Measurements from ENCODE around the gene CLCN7. TPM values are rescaled to one million over a fixed set of nuclear protein-coding genes. Genes with fewer than 3 reads are reported as not detected.

Gene CLCN7
- polyA plus RNA-seq, 3 donors: 37.4 to 249 (median 56.5) TPM

DNA sequence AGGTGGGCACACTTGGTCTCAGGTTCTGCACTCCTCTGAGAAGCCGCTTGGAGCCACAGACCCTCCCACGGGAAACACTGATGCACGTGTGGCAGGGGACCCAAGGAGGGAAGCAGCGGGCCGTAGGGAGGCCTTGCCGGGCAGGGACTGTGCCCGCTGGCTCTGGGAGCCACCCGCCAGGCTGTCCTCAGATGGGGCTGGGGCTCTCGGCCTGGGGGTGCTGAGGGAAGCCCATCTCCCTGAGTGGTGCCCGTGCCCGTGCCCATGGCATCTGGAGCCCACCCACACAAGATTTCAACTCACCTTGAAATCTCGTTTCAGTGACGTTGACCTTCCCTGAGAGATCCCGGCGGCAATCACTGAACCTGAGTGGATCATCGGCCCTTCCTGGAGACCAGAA lies 17.9 kb downstream of the CLCN7 start:
- H3K9ac ChIP-seq (ENCODE audit: insufficient read depth, low read length, poor library complexity, severe bottlenecking): no peak overlapping the region
- no peaks in the 10 kb centered on the region for H3K27me3 ChIP-seq (ENCODE audit: control insufficient read depth in 2 of 2, insufficient read depth in 2 of 2, low read length in 2 of 2)
- H3K9me3 ChIP-seq (replicated peaks in 1 of 2; ENCODE audit: control insufficient read depth in 1 of 2, insufficient read depth in 1 of 2, low read length in 2 of 2): no peaks in the 10 kb centered on the region
- H3K4me3 Mint-ChIP-seq: no peak overlapping the region
- peaks cover 0 to 1% (median 0%) of the 10 kb centered on the region in 3 donors for H3K27me3 Mint-ChIP-seq (ENCODE audit: low read depth in 3 of 3)
- H3K9me3 Mint-ChIP-seq: no peaks in the 10 kb centered on the region
- H2AFZ ChIP-seq (ENCODE audit: insufficient read depth, low read depth, low read length, poor library complexity, severe bottlenecking): no peak overlapping the region
- DNase-seq: no peak
- no peak overlapping the region for H3K4me2 ChIP-seq (replicated peaks; ENCODE audit: extremely low read depth, low read length, poor library complexity, severe bottlenecking)
- H3K4me3 ChIP-seq (replicated peaks in 1 of 3; ENCODE audit: low read depth in 2 of 3, low read length in 3 of 3): no peak overlapping the region
- intact Hi-C loops (cut with micrococcal nuclease): loop anchor here in 1 of 2 donors (10.0 kb wide), 1 partner anchor 48 kb away; no protein-coding TSS in a partner anchor
- no peaks in the 10 kb centered on the region for H3K4me1 Mint-ChIP-seq
- H3K27ac Mint-ChIP-seq: no peak overlapping the region
- H3K79me2 ChIP-seq (ENCODE audit: insufficient read depth, low read length): peaks cover 20% of the 10 kb centered on the region
- H3K36me3 ChIP-seq (replicated peaks in 1 of 2; ENCODE audit: control insufficient read depth in 1 of 2, insufficient read depth in 2 of 2, low read length in 2 of 2): peaks cover 86 to 96% of the 10 kb centered on the region in 2 donors
- H3K4me1 ChIP-seq (ENCODE audit: control insufficient read depth in 1 of 2, insufficient read depth in 2 of 2, low read length in 2 of 2): no peaks in the 10 kb centered on the region
- H3K27ac ChIP-seq (ENCODE audit: low read depth in 1 of 2, low read length in 2 of 2): no peak overlapping the region
- peaks cover 67 to 90% of the 10 kb centered on the region in 2 donors for H3K36me3 Mint-ChIP-seq
- WGBS (ENCODE audit: insufficient coverage): 97% methylated on average over 15 of the region's 16 CpGs
- peaks cover 57% of the 10 kb centered on the region for H4K20me1 ChIP-seq (ENCODE audit: insufficient read depth, low read length)
- TF ChIP-seq, protein P1, sequence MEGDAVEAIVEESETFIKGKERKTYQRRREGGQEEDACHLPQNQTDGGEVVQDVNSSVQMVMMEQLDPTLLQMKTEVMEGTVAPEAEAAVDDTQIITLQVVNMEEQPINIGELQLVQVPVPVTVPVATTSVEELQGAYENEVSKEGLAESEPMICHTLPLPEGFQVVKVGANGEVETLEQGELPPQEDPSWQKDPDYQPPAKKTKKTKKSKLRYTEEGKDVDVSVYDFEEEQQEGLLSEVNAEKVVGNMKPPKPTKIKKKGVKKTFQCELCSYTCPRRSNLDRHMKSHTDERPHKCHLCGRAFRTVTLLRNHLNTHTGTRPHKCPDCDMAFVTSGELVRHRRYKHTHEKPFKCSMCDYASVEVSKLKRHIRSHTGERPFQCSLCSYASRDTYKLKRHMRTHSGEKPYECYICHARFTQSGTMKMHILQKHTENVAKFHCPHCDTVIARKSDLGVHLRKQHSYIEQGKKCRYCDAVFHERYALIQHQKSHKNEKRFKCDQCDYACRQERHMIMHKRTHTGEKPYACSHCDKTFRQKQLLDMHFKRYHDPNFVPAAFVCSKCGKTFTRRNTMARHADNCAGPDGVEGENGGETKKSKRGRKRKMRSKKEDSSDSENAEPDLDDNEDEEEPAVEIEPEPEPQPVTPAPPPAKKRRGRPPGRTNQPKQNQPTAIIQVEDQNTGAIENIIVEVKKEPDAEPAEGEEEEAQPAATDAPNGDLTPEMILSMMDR (IDR thresholded peaks at IDR 0.05): no peak

DNA sequence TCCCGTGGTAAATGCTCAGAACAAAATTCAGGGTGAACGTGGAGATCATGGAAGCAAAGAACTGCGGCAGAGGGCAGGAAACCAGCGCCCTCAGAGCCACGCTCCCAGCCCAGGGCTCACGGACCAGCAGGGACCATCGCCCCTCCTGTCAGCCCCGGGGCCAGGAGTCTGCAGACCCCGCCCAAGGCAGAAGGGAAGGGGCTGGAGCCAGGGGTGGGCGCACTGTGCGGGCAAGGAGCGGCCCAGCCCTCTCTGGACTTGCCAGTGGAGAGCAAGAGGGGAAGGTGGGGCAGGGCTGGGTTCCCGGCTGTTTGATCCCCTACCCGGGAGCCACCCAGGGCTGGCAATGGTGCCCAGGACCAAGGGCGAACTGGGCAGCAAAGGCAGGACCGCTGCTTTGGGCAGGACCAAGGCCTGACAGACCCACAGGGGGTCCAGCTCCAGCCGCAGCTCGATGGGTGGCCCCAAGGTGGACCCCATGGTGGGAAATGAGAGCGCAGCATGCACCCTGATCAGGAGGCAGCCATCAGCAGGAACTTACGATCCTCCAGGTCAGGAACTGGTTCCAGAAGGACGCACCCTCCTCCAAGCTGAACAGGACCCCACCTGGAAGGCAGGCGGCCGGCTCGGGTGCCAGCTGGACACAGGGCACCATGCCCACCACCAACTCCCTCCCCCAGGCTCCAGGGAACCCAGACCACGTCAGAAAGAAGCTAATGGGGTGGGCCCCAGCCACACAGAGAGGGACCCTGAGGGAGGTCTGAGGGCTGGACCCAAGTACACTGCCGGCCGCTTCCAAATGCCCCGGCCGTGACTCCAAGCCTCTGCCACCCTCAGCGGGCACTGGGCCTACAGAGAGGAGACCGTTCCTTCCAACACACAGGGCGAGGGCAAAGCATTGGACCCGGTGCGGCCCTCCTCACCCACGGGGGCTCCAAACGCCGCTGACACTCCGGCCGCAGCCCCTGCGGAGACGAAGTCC lies 19.3 kb downstream of the CLCN7 start:
- no peak overlapping the region for H3K4me3 Mint-ChIP-seq
- intact Hi-C loops (cut with micrococcal nuclease): loop anchor here in 1 of 2 donors (10.0 kb wide), 1 partner anchor 49 kb away; no protein-coding TSS in a partner anchor

More for the DNA sequence above, 19.3 kb downstream of the CLCN7 start:
- no peaks in the 10 kb centered on the region for H3K4me1 Mint-ChIP-seq
- H3K27ac Mint-ChIP-seq: no peak overlapping the region
- H3K9me3 Mint-ChIP-seq: no peaks in the 10 kb centered on the region
- Histone ChIP-seq H2AFZ (ENCODE audit: insufficient read depth, low read depth, low read length, poor library complexity, severe bottlenecking) (no peak overlapping the region), H3K4me2 (replicated peaks; ENCODE audit: extremely low read depth, low read length, poor library complexity, severe bottlenecking) (no peak overlapping the region), H3K4me3 (replicated peaks in 1 of 3; ENCODE audit: low read depth in 2 of 3, low read length in 3 of 3) (no peak overlapping the region), H3K9ac (ENCODE audit: insufficient read depth, low read length, poor library complexity, severe bottlenecking) (no peak overlapping the region), H3K4me1 (ENCODE audit: control insufficient read depth in 1 of 2, insufficient read depth in 2 of 2, low read length in 2 of 2) (no peaks in the 10 kb centered on the region), H3K27me3 (ENCODE audit: control insufficient read depth in 2 of 2, insufficient read depth in 2 of 2, low read length in 2 of 2) (no peaks in the 10 kb centered on the region), H3K27ac (ENCODE audit: low read depth in 1 of 2, low read length in 2 of 2) (no peak overlapping the region), H3K9me3 (replicated peaks in 1 of 2; ENCODE audit: control insufficient read depth in 1 of 2, insufficient read depth in 1 of 2, low read length in 2 of 2) (no peaks in the 10 kb centered on the region), H3K36me3 (replicated peaks in 1 of 2; ENCODE audit: control insufficient read depth in 1 of 2, insufficient read depth in 2 of 2, low read length in 2 of 2) (peaks cover 88 to 96% of the 10 kb centered on the region in 2 donors), H3K79me2 (ENCODE audit: insufficient read depth, low read length) (peaks cover 10% of the 10 kb centered on the region), H4K20me1 (ENCODE audit: insufficient read depth, low read length) (peaks cover 45% of the 10 kb centered on the region)
- peaks cover 62 to 90% of the 10 kb centered on the region in 2 donors for H3K36me3 Mint-ChIP-seq
- DNase-seq: no peak
- WGBS (ENCODE audit: insufficient coverage): 97% methylated on average over 37 of the region's 41 CpGs
- peaks cover 0 to 1% (median 0%) of the 10 kb centered on the region in 3 donors for H3K27me3 Mint-ChIP-seq (ENCODE audit: low read depth in 3 of 3)
- TF ChIP-seq, protein P1 (IDR thresholded peaks at IDR 0.05): no peak

Measured in CD14-positive monocyte (primary cell).